Stimulated activated CD8-positive, alpha-beta memory T cell treated with anti-CD3 and anti-CD28 coated beads, Interleukin-4, amount 100 ng/mL, for 4 hours (primary cell): Measurements from ENCODE around the gene DPEP3.
A peak's percentile ranks its signal among the peaks of the same experiment; 100 is the strongest.
"Not testable (repeated sequence)": the region's sequence is repeated elsewhere in the genome, so short reads cannot be mapped to it uniquely, and the experiment has no call there.

Source experiments
- DNase-seq, 2 donors: peaks; one replicate each; pipeline ENCODE4 v3.0.0-alpha.2; 2020; ENCODE audit warnings: low read depth in 2 of 2, low spot score in 1 of 2

DPEP3 gene

GRCh38 chr16:67945392-67945933, 34.8 kb downstream of the DPEP3 start:
- no peak for DNase-seq

- no peak for DNase-seq
Observed at GRCh38 chr16:67944690-67945391, 35.5 kb downstream of the DPEP3 start.

- no peak for DNase-seq
Observed at GRCh38 chr16:67943619-67944504, 36.4 kb downstream of the DPEP3 start, which contains the start of gene LCAT. LCAT (minus strand) TSS chr16:67944120; CDS start chr16:67944101, 19 bp downstream.

GRCh38 chr16:67943256-67943618, 37.1 kb downstream of the DPEP3 start:
- no peak for DNase-seq

GRCh38 chr16:67942510-67943255, 37.6 kb downstream of the DPEP3 start:
- DNase-seq = no peak

- no peak for DNase-seq
Observed at GRCh38 chr16:67942200-67942509, 38.1 kb downstream of the DPEP3 start.

- DNase-seq = no peak
Observed at GRCh38 chr16:67941469-67942199, 38.7 kb downstream of the DPEP3 start.

GRCh38 chr16:67940446-67941089, 39.7 kb downstream of the DPEP3 start:
- DNase-seq = no peak

- DNase-seq = peak in 1 of 2 donors; percentile 7
Observed at GRCh38 chr16:67939507-67940445, 40.5 kb downstream of the DPEP3 start.

GRCh38 chr16:67937713-67938112, 42.6 kb downstream of the DPEP3 start:
- DNase-seq = not testable (repeated sequence)

GRCh38 chr16:67936880-67937605, 43.3 kb downstream of the DPEP3 start:
- DNase-seq = peak; percentile 54 to 58

GRCh38 chr16:67936124-67936879, 44.0 kb downstream of the DPEP3 start, which contains the start of gene PSMB10:
PSMB10 (minus strand) TSS chr16:67936850; CDS start chr16:67936749, 101 bp downstream.
- no peak for DNase-seq

GRCh38 chr16:67935402-67936123, 44.7 kb downstream of the DPEP3 start:
- DNase-seq = peak; percentile 82 to 93

- no peak for DNase-seq
Observed at GRCh38 chr16:67935101-67935401, 45.2 kb downstream of the DPEP3 start.

GRCh38 chr16:67934306-67935100, 45.8 kb downstream of the DPEP3 start:
- DNase-seq = no peak

GRCh38 chr16:67933805-67934204, 46.5 kb downstream of the DPEP3 start:
- no peak for DNase-seq
